ENCODE data around the gene TXNRD1.
"Not testable (repeated sequence)": the region's sequence is repeated elsewhere in the genome, so short reads cannot be mapped to it uniquely, and the experiment has no call there.

Gene TXNRD1

GRCh38 chr12:104329707-104330532, 114.3 kb downstream of the TXNRD1 start:
- DNase-seq, result no peak

- no peak for DNase-seq
These were observed 115.8 kb downstream of the TXNRD1 start for GRCh38 chr12:104331376-104331775.

GRCh38 chr12:104332273-104332672, 116.7 kb downstream of the TXNRD1 start:
- DNase-seq, result not testable (repeated sequence)

- DNase-seq, result no peak
These were observed 118.2 kb downstream of the TXNRD1 start for GRCh38 chr12:104333692-104334255.

- no peak for DNase-seq
These were observed 119.0 kb downstream of the TXNRD1 start for GRCh38 chr12:104334581-104334980.

GRCh38 chr12:104336115-104336514, 120.5 kb downstream of the TXNRD1 start:
- DNase-seq, result no peak

- no peak for DNase-seq
These were observed 121.5 kb downstream of the TXNRD1 start for GRCh38 chr12:104337030-104337558.

- no peak for DNase-seq
These were observed 124.1 kb downstream of the TXNRD1 start for GRCh38 chr12:104339663-104340062.

- no peak for DNase-seq
These were observed 124.6 kb downstream of the TXNRD1 start for GRCh38 chr12:104340177-104340576.

- DNase-seq, result no peak
These were observed 125.5 kb downstream of the TXNRD1 start for GRCh38 chr12:104340925-104341611.

- no peak for DNase-seq
These were observed 126.6 kb downstream of the TXNRD1 start for GRCh38 chr12:104342147-104342546.

- DNase-seq, result no peak
These were observed 127.2 kb downstream of the TXNRD1 start for GRCh38 chr12:104342635-104343249.

- DNase-seq, result no peak
These were observed 129.1 kb downstream of the TXNRD1 start for GRCh38 chr12:104344682-104345081.

GRCh38 chr12:104345234-104346066, 129.9 kb downstream of the TXNRD1 start:
- DNase-seq, result no peak

- no peak for DNase-seq
These were observed 131.9 kb downstream of the TXNRD1 start for GRCh38 chr12:104347374-104348075.

- DNase-seq, result no peak
These were observed 132.9 kb downstream of the TXNRD1 start for GRCh38 chr12:104348283-104348993.

GRCh38 chr12:104348994-104349494, 133.5 kb downstream of the TXNRD1 start:
- DNase-seq, result no peak

GRCh38 chr12:104350211-104351056, 134.9 kb downstream of the TXNRD1 start:
- no peak for DNase-seq
